ENCODE data around the gene AFF3.

The AFF3 gene

DNA sequence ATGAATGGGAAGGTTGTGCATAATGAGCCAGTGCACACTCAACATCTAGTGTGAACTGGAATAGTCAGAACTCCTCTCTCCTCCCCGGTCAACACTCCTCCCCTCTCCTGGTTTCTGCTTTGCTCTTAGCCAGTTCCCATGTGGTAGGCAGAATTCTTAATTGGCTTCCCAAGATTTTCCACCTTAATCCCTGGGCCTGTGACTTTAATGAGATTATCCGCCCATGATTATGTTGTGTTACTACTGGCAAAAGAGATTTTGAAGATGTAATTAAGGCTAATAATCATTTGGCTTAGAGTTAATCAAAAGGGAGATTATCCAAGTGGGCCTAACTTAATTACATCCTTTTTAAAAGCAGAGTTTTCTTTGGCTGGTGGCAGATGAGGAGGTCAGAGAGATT is 618.3 kb downstream of the AFF3 start:
- Histone ChIP-seq H3K27me3 (replicated peaks; ENCODE audit: insufficient read depth, low read length) (no peaks in the 10 kb centered on the region), H3K9ac (ENCODE audit: low read length) (no peak overlapping the region), H3K4me1 (ENCODE audit: low read length) (no peaks in the 10 kb centered on the region), H3F3A (ENCODE audit: insufficient read depth, low read length) (no peaks in the 10 kb centered on the region), H3K36me3 (replicated peaks; ENCODE audit: insufficient read depth, low read length) (no peaks in the 10 kb centered on the region), H3K9me3 (replicated peaks; ENCODE audit: insufficient read depth, low read length) (no peaks in the 10 kb centered on the region), H3K4me2 (ENCODE audit: low read depth, low read length) (no peak overlapping the region), H3K79me2 (ENCODE audit: low read length) (no peaks in the 10 kb centered on the region), H4K20me1 (ENCODE audit: insufficient read depth, low read length) (no peaks in the 10 kb centered on the region), H3K4me3 (ENCODE audit: low read length) (no peak overlapping the region), H3K27ac (ENCODE audit: low read length) (no peak overlapping the region), H2AFZ (ENCODE audit: low read length) (no peak overlapping the region), H3K9me2 (replicated peaks; ENCODE audit: insufficient read depth, low read length) (no peaks in the 10 kb centered on the region)
- no peak for DNase-seq
- TF ChIP-seq EZH2phosphoT487 (IDR thresholded peaks at IDR 0.05; ENCODE audit: low read length) (no peak), EZH2 (optimal IDR thresholded peaks at IDR 0.05; ENCODE audit: low read depth, low read length) (no peak)
- TF ChIP-seq, protein P1, sequence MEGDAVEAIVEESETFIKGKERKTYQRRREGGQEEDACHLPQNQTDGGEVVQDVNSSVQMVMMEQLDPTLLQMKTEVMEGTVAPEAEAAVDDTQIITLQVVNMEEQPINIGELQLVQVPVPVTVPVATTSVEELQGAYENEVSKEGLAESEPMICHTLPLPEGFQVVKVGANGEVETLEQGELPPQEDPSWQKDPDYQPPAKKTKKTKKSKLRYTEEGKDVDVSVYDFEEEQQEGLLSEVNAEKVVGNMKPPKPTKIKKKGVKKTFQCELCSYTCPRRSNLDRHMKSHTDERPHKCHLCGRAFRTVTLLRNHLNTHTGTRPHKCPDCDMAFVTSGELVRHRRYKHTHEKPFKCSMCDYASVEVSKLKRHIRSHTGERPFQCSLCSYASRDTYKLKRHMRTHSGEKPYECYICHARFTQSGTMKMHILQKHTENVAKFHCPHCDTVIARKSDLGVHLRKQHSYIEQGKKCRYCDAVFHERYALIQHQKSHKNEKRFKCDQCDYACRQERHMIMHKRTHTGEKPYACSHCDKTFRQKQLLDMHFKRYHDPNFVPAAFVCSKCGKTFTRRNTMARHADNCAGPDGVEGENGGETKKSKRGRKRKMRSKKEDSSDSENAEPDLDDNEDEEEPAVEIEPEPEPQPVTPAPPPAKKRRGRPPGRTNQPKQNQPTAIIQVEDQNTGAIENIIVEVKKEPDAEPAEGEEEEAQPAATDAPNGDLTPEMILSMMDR (IDR thresholded peaks at IDR 0.05; ENCODE audit: low read length) = no peak

DNA sequence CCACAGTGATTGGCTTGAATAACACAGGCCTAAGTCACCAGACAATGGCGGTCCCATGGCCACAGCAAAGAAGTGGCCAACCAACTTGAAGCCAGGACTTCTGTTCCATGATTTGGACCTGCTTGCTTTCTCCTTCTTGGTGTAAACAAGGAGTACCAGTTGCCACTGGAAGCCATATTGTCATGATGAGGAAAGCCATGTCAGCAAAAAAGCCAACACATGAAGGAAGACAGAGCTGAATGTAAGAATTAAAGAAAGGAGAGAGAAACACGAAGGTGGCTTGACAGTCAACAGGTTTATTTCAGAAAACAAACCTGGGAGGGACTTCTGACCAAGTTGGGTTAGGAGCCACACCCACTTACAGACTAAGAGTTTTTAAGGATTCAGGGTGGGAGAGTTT is 620.2 kb downstream of the AFF3 start:
- no peak for DNase-seq
- Histone ChIP-seq H4K20me1 (ENCODE audit: insufficient read depth, low read length) (no peaks in the 10 kb centered on the region), H3K9me3 (replicated peaks; ENCODE audit: insufficient read depth, low read length) (no peaks in the 10 kb centered on the region), H3K9me2 (replicated peaks; ENCODE audit: insufficient read depth, low read length) (no peaks in the 10 kb centered on the region), H2AFZ (ENCODE audit: low read length) (no peak overlapping the region), H3F3A (ENCODE audit: insufficient read depth, low read length) (no peaks in the 10 kb centered on the region), H3K4me1 (ENCODE audit: low read length) (no peaks in the 10 kb centered on the region), H3K4me3 (ENCODE audit: low read length) (no peak overlapping the region), H3K79me2 (ENCODE audit: low read length) (no peaks in the 10 kb centered on the region), H3K27ac (ENCODE audit: low read length) (no peak overlapping the region), H3K9ac (ENCODE audit: low read length) (no peak overlapping the region), H3K4me2 (ENCODE audit: low read depth, low read length) (no peak overlapping the region), H3K27me3 (replicated peaks; ENCODE audit: insufficient read depth, low read length) (no peaks in the 10 kb centered on the region), H3K36me3 (replicated peaks; ENCODE audit: insufficient read depth, low read length) (no peaks in the 10 kb centered on the region)
- no peak for TF ChIP-seq EZH2 (optimal IDR thresholded peaks at IDR 0.05; ENCODE audit: low read depth, low read length)

DNA sequence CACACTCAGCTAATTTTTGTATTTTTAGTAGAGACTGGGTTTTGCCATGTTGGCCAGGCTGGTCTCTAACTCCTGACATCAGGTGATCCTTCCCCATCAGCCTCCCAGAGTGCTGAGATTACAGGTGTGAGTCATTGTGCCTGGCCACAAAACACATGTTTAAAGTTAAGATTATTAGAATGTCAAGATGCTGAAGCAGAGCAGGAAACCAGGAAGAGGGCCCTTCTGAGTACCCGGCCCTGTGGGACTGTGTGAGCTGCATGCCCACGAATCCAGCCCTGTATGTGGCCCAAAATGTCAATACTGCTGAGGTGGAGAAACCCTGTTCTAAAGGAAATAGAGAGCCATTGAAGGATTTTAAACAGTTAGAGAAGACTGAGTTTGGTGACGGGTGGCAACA is 621.6 kb downstream of the AFF3 start:
- H3K79me2 ChIP-seq (ENCODE audit: low read length) = no peaks in the 10 kb centered on the region
- H4K20me1 ChIP-seq (ENCODE audit: insufficient read depth, low read length) = no peaks in the 10 kb centered on the region
- no peak for DNase-seq

GRCh38 chr2:99520195-99520594 is 622.2 kb downstream of the AFF3 start:
- H3K4me1 ChIP-seq (ENCODE audit: low read length) = no peaks in the 10 kb centered on the region
- H3K9ac ChIP-seq (ENCODE audit: low read length) = no peak overlapping the region
- H3K4me3 ChIP-seq (ENCODE audit: low read length) = no peak overlapping the region
- H3F3A ChIP-seq (ENCODE audit: insufficient read depth, low read length) = no peaks in the 10 kb centered on the region
- DNase-seq = no peak
- no peaks in the 10 kb centered on the region for H3K9me3 ChIP-seq (replicated peaks; ENCODE audit: insufficient read depth, low read length)
- no peak overlapping the region for H3K27ac ChIP-seq (ENCODE audit: low read length)
- H3K36me3 ChIP-seq (replicated peaks; ENCODE audit: insufficient read depth, low read length) = no peaks in the 10 kb centered on the region
- no peak overlapping the region for H2AFZ ChIP-seq (ENCODE audit: low read length)
- H3K9me2 ChIP-seq (replicated peaks; ENCODE audit: insufficient read depth, low read length) = no peaks in the 10 kb centered on the region
- no peaks in the 10 kb centered on the region for H3K27me3 ChIP-seq (replicated peaks; ENCODE audit: insufficient read depth, low read length)
- no peaks in the 10 kb centered on the region for H3K79me2 ChIP-seq (ENCODE audit: low read length)
- TF ChIP-seq EZH2 (optimal IDR thresholded peaks at IDR 0.05; ENCODE audit: low read depth, low read length) (no peak), EZH2phosphoT487 (IDR thresholded peaks at IDR 0.05; ENCODE audit: low read length) (no peak)
- TF ChIP-seq, protein P1 (IDR thresholded peaks at IDR 0.05; ENCODE audit: low read length) = no peak
- H4K20me1 ChIP-seq (ENCODE audit: insufficient read depth, low read length) = no peaks in the 10 kb centered on the region
- H3K4me2 ChIP-seq (ENCODE audit: low read depth, low read length) = no peak overlapping the region

More for the DNA sequence above, 621.6 kb downstream of the AFF3 start:
- Histone ChIP-seq H3K9me2 (replicated peaks; ENCODE audit: insufficient read depth, low read length) (no peaks in the 10 kb centered on the region), H3K27me3 (replicated peaks; ENCODE audit: insufficient read depth, low read length) (no peaks in the 10 kb centered on the region), H3K4me2 (ENCODE audit: low read depth, low read length) (no peak overlapping the region), H3K36me3 (replicated peaks; ENCODE audit: insufficient read depth, low read length) (no peaks in the 10 kb centered on the region), H3K4me3 (ENCODE audit: low read length) (no peak overlapping the region), H2AFZ (ENCODE audit: low read length) (no peak overlapping the region), H3K27ac (ENCODE audit: low read length) (no peak overlapping the region), H3K9ac (ENCODE audit: low read length) (no peak overlapping the region), H3K9me3 (replicated peaks; ENCODE audit: insufficient read depth, low read length) (no peaks in the 10 kb centered on the region), H3K4me1 (ENCODE audit: low read length) (no peaks in the 10 kb centered on the region), H3F3A (ENCODE audit: insufficient read depth, low read length) (no peaks in the 10 kb centered on the region)
- TF ChIP-seq EZH2phosphoT487 (IDR thresholded peaks at IDR 0.05; ENCODE audit: low read length) (no peak), EZH2 (optimal IDR thresholded peaks at IDR 0.05; ENCODE audit: low read depth, low read length) (no peak)
- TF ChIP-seq, protein P1 (IDR thresholded peaks at IDR 0.05; ENCODE audit: low read length) = no peak
